Stimulated activated CD4-positive, alpha-beta T cell treated with anti-CD3 and anti-CD28 coated beads, TNF-alpha, amount 100 ng/mL, for 1 hour (primary cell): ENCODE measurements around the gene PTGR3.

Source experiments
- DNase-seq, 3 donors: peaks; one replicate each; pipeline ENCODE4 v3.0.0-alpha.2; 2020; ENCODE audit warnings: low read depth in 3 of 3, low spot score in 1 of 3

The PTGR3 gene

DNA sequence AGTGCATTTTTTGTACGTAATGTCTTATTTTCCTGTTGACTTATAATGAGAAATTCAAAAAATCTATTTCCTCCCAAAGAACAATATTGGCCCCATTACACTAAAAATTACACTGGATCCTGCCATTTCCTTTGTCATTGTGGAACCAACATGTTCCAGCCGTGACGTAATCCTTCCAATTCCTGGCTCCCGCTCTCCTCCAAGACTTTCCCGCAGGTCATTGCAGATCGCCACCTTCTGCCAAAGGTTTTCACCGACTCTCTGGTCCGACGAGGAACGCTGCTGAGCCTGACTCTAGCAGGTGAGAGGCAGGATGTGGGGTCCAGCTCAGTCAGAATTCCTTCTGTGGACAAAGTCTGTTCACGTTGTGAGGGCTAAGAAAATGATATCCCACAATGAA, 38.0 kb downstream of the PTGR3 start:
- no peak for DNase-seq

DNA sequence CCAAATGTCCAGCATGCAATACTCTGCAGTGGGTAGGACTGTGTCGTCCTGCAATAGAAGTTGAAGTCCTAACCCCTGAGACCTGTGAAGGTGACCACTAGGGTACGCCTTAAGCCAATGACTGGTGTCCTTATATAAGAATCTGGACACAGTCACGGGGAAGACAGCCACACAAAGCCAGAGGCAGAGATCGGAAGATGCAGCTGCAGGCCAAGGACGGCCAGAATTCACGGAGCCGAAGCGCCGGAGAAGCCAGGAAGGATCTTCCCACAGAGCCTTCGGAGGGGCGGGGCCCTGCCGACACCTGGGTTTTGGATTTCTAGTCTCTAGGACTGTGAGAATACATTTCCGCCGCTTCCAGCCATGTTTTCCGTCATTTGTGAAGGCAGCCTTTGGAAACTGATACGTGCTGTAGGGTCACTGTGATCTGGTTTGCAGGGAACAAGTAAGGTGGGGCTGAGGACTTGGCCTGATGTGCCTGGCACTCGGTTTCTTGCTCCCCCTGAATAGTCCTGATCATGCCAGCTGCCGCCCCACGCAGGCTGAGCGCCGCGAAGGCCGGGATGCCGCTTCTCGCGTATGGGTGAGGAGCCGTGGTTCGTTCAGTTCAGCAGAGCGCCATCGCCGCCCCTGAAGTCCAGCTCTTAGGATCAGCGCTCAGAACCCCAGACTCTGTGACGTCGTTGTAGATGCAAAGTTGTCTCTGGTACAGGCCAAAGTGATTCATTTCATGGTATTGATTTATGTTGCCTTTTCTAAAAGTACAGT, 38.7 kb downstream of the PTGR3 start:
- DNase-seq, result no peak

DNA sequence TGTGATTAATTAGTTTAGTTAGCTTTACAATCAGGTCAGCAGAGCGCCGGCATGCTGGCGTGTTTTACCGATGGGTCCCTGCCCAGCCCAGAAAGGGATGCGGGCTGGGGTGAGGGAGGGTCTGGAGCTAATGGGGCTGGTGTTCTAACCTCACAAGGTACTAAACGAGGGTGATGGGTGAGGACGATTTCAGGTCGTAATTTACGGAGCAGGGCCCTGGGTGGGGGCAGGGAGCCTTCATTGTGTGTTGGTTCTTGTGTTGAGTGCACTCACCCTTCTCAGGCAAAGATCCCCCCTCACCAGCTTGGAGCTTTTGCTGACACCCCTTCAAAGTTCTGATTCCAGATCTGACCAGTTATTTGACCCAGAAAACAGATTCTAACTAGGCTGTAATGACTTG, 39.5 kb downstream of the PTGR3 start:
- no peak for DNase-seq

DNA sequence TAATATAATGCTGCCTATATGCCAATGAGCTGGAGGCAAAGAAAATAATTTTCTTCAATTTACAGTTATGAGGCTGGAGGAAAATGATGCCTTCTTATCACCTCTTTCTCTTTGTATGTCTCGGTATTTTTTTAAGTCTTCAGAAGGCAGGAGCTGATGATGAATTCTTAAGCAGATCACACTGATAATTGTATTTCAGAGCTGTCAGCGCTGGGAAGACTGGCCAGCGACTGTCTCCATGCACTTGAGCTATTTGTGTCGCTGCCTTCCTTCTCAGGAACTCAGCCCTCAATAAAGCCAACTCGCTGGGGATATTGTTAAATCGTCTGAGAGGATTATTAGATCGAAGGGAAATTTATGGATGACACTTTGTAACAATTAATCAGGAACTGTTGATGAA, 40.3 kb downstream of the PTGR3 start:
- DNase-seq, result no peak

DNA sequence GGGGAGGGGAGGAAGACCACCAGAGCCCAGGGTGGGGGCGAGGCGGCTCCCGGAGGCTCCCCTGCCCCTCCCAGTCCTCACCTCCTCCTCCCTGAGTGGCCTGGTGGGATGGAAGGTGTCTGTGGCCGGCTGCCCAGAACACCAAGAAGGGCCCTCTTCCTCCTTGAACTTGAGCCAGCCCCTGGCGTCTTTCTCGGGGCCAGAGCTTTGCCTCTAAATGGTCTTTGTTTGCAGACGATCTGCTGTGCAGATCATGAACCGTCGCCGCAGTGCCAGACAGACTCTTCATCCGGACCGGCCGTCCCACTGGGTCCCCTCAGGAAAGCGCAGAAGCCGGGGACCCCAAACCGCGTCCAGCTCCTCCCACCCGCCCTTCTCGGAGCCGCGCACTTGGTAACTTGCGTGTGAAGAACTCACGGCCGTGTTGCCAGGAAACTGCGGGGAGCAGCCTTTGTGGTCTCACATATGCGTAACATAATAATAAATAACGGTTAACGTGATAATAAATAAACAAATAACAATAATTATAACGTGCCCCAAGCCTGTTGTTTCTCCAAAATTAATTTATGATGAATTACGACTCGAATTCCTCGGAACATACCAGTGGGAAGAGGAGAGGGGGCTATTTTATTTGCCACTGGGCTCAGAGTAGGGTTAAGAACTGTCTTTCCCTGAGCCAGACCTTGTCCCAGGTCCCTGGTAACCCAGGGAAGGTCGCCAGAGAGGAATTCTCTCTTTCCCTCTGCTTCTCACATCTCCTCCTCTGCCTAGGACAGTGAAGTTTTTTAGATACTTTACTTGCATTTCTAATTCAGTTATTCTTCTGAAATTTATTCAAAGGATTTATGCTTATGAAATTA, 41.0 kb downstream of the PTGR3 start:
- DNase-seq, result no peak

DNA sequence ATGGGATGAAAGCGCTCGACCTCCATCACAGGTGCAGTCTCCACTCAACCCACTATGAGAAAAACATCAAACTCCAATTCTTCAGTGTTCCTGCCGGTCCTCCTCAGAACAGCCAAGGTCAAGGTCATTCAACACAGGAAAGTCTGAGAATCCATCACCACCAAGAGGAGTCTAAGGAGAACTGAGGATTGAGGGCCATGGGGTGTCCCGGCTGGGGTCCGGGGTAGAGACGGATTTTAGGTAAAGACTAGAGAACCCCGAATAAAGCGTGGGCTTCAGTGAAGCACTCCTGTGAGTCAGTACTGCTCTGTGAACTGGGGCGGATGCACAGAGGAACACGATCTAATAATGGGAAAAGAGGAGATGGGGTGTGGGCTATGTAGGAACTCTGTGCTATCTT, 41.8 kb downstream of the PTGR3 start:
- no peak for DNase-seq

DNA sequence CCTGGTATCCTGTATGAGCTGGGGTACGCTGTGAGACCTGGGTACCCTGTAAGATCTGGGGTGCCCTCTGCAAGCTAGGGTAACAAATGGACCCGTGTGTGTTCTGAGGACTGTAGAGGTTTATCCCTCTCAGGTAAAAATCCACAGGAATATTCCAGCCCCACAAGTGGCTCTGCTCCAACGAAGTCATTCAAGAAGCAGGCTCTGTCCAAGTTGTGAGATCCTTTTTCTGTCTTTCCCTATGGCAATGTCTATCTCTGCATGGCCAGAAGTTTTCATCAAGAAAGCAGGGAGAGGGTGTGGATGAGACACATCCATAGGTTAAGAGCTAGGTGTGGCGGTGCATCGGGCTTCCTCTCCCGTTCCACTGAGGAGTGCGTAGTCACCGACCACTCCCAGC, 43.0 kb downstream of the PTGR3 start:
- DNase-seq, result no peak

DNA sequence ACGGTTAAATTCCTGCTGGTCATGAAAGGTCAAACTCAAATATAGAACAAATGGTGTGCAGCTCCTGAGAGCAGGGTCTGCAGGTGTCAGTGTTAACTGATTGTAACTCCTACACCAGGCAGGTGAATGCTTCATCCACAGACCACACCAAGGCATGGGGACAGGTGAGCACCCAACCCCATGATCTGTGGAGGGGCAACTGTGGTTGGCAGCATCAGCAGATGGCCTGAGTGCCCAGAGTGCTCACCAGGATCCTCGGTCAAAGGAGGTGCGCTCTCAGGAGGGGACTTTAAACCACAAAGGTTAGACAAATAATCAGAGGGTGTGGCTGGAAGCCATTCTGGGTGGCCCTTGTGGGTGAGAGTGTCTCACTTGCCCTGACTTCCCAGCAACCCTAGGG, 44.5 kb downstream of the PTGR3 start:
- no peak for DNase-seq

DNA sequence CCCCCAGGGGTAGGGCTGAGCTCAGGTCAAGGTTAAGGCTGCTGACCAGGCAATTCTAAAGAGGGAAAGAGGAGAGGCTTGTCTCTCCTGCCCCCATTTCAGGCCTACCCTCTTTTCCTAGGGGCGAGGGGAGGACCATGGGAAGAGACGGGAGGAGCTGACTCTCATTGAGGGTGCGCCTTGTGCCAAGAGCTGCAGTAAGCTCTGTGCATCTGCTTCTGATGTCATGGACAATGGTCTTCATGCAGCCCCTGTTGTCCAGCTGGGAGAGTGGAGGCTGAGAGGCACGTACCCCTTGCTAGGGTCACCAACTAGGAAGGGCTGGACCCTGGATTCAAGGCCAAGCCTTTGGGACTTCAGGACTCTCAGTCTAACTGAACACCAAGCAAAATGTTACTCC, 45.2 kb downstream of the PTGR3 start:
- no peak for DNase-seq

DNA sequence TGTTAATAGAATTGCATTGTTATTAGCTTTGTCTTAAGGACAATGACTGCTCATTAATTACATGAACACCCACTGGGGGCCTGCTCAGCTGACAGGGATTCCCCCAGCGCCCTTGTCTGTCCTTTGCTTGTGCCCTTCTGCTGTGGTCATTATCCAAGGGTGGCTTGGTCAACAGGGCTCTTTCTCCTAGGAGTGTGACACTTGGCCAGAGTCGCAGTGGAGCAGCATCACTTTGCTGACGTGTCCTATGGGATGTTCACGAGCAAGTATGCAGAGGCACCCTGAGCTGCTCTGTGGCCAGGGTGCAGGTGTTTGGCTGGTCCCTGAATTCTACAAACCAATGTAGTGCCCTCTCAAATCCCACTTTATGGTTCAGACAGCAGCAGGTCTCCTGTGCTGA, 46.0 kb downstream of the PTGR3 start:
- DNase-seq, result no peak

DNA sequence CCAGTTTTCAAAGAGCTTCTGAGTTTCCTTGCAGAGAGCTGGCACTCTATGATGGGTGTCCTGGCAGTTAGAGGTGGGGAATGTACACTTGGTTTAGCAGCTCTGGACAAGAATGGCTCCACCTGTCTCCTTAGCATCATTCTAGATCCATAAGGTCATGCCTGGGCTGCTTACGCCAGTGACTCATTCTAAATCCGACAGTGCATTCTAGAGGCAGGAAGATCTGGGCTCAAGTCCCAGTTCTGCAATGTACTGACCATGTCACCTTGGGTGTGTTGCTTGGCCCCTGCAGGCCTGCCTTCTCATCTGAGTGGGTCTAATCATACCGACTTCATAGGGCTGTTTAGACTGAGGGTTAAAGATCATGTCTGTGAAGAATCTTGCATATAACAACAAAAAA, 46.5 kb downstream of the PTGR3 start:
- DNase-seq, result no peak

DNA sequence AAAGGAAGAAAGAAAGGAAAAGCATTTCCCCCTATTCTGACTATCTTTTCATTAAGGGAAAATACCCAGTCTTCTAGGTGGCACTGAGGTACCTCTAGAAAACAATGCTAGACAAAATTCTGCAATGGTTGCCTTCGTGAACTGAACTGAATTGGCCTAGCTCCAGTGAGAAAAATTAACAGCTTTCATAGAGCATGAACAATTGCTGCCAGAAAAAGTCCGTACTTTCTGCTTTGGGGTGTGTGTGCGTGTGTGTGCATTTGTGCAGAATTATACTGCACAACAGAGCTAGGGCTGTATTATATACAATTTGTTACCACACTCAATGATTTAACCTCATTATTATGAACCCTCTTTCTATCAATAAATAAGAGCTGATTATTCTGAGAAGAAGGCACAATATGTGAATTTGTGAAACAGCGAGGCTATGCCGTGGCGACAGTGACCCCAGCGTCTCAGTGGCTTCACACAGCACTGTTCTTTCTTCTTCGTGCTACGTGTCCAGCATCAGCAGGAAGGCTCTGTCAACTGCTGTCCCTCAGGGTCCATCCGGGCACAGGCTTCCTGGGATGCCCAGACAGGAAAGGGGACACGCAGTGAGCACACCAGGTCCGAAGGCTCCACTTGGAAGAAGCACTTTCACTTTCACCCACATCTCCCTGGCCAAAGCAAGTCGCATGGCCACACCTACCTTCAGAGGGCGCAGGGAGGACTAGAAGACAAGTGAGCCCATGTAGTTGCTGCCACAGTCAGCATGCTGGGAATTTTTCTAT, 47.5 kb downstream of the PTGR3 start:
- no peak for DNase-seq

DNA sequence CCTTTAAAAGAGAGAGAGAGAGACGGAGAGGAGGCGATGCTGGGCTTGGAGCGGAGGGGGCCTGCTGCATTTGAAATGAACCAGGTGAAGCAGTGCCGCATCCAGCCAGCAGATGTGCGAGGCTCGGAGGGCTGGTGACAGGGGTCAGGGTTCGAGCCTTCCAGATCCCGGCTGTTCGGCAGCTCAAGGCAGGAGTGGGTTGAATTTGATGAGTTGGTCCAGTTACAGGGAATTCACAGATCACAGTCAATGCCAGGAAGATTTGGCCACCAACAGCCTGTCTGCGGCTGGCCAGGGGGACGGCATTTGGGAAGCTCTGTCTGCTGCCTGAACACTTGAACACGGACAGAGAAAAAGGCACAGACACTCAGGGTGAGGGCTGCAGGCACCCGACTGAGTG, 48.6 kb downstream of the PTGR3 start:
- DNase-seq, result no peak

DNA sequence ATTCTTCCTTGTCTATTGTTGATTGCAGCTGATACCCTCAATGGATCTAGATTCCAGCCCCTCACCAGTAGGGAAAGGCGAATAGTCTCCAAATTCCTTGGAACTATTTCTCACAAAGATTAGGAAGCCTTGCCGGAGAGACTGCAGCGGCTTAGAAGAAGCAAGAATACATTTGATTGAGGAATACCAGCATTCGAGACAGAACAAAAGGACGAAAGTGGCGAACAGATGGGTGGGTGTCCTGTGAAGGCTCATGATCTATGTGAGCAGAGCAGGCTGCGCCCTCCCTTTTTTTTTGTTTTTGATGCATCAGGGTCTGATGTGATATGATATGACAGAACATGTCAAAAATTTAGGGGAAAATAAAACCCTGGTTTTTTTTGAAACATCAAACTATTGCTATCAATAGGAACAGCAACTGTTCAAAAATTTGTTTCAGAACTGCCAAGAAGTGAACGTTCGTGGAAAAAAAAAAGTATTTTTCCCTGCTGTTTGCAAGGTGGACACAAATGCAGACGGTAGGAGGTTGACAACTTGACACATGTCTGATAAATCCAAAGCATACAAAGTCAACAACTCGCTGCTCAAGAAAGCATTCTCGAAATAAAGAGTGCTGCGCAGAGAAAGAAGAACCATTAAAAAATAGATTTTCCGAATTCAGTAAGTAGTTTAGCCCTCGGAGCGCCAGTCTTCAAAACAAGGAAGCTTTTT, 49.1 kb downstream of the PTGR3 start:
- no peak for DNase-seq

DNA sequence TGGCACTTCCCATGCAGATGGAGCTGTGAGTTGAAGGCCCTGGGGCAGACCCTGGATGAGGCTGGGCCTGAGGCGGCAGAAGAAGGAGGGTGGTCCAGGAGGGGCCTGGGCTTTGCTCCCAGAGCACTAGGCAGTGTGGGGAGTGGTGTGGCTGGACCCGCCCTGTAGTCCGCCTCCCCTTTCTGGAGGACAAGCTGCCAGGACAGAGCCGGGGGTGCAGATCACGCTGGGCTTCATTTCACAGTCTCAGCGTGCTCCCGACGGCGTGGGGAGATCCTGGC, 49.8 kb downstream of the PTGR3 start:
- no peak for DNase-seq
